Urothelium cell line (cell line): ENCODE measurements around the gene CAPN15.
"Not testable (repeated sequence)": the region's sequence is repeated elsewhere in the genome, so short reads cannot be mapped to it uniquely, and the experiment has no call there.

Source experiments
- DNase-seq: peaks from one replicate; pipeline ENCODE4 v3.0.0; 2011; ENCODE audit warnings: low spot score, mixed read lengths
- FAIRE-seq: peaks from 2 replicates; lab custom pipeline; 2011; peaks lifted over from hg19 to GRCh38; lab: Jason Lieb, UNC

Gene CAPN15

DNA sequence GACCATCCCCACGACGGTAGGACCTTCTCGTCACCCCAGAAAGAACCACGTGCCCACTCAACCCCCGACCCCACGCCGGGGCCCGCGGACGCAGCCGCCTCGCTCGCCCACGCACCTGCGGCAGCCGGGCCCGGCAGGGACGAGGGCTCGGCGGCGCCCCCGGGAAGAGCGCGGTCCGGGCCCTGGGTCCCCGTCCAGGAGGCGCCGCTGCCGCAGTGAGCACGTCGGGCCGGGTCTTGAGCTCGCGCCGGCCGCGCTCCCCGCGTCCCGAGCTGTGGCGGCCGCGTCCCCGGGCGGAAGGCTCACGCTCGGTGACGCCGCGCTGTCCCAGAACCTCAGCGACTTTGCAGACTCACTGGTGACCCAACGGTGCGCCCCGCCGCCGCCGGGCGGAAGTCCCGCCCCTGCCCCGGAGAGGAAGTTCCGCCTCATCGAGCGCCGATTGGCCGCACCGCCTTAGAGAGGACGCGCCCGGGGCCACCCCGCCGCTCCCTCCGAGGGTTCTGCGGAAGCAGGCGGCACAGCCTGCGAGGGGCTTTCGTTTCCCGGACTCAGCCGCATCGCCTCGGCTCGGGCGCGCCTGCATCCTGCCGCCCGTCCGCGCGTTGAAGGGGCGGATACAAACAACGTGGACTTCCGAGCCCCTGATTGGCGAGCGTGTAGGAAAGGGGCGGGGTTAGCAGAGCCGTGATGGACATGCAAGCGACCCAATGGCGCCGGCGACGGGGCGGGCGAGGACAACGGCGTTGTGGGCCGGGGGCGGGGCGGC, 61.6 kb downstream of the CAPN15 start:
- no peak for FAIRE-seq

DNA sequence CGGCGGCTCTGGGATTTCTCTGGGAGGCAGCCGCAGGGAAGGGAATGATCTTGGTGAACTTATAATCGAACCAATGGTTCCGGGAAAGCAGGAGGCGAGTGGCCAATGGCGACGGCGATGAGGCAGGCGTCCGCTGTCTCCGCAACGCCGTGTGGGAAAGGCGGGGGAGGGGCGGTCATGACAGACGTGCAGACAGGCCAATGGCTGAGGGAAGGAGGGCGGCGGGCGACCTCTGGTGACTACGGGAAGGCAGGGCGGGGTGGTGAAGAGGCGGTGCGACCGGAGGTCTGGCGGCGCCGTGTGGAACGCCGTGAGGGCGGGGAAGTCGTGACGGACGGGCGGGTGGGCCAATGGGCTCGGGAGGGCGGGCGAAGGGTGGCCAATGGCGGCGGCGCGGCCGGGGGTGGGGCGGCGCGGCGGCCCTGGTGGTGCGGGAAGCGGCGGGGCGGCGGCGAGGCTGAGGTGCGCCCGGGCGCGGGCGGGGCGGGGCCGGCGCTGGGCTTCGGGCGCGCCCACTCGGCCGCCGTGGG, 62.2 kb downstream of the CAPN15 start, which contains the start of gene RAB40C:
Gene RAB40C, plus strand, starts transcription at position 409 of the 530 bp plus-strand sequence. CDS start 226 bp downstream, outside the sequence.
- peak; percentile 99 for DNase-seq
- peak; percentile 81 for FAIRE-seq

More for the DNA sequence above, 61.6 kb downstream of the CAPN15 start:
- DNase-seq: peak; percentile 94

DNA sequence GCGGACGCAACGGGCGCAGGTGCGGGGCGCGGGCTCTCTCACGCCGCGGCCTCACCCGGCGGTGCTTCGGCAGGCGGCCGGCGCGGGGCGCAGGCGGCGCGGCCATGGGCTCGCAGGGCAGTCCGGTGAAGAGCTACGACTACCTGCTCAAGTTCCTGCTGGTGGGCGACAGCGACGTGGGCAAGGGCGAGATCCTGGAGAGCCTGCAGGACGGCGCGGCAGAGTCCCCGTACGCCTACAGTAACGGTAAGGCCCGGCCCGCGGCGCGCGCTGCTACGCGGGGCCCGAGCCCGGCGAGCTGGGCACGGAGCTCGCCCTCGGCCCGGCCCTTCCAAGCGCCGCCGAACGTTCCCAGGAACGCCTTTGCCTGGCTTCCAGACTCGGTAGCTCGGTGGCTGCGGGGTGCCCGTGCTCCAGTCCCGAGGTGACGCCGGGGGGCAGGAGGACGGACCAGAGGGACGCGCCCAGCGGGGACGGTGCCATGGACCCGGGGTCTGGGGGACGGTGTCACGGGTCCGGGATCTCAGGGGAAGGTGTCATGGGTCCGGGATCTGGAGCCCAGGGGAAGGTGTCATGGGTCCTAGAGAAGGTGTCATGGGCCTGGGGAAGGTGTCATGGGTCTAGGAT, 62.8 kb downstream of the CAPN15 start:
- no peak for FAIRE-seq
- no peak for DNase-seq

DNA sequence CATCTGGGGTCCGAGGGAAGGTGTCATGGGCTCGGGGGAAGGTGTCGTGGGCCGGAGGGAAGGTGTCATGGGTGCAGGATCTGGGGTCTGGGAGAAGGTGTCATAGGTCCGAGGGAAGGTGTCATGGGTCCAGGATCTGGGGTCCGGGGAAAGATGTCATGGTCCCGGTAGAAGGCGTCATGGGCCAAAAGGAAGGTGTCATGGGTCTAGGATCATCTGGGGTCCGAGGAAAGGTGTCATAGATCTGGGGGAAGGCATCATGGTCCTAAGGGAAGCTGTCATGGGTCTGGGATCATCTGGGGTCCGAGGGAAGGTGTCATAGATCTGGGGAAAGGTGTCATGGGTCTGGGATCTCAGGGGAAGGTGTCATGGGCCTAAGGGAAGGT, 63.3 kb downstream of the CAPN15 start:
- FAIRE-seq (no peak), DNase-seq (no peak)

DNA sequence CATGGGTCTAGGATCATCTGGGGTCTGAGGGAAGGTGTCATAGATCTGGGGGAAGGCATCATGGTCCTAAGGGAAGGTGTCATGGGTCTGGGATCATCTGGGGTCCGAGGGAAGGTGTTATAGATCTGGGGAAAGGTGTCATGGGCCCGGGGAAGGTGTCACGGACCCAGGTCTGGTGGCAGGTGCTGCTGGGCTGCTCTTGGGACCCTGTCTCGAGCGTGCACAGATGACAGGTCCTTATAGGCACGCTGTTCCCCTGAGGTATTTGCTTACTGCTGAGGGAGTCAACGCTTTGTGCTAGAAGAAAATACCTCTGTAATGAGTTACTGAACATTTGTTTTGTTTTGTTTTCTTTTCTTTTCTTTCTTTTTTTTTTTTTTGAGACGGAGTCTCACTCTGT, 63.7 kb downstream of the CAPN15 start:
- no peak for DNase-seq
- no peak for FAIRE-seq

DNA sequence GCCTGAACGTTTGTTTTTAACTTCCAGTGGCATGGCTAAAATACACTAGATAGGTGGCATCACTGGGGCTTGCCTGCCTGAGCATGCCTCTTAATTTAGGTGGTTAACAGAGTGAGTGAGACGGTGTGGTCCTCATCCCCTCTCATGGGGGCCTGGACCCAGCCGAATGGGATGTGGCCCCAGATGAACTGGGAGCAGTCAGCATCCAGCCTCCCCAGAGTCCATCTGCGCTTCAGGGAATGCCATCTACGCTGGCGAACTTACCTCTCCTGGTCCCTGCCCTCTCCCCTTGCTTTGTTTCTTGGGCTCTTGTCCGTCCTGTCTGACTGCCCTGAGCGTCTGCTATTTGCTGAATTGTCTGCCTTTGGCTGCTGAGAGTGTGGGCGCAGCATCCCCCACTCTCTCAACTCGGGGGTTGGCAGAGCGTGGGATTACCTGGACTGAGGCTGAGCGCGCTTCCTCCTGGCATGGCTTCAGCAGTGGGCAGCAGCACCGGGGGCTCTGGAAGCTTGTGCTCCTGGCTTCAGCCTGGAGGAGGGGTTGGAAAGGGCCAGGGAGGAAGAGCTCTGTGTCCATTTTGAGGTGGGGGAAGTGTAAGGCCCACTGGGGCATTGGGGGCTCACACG, 64.5 kb downstream of the CAPN15 start:
- FAIRE-seq: no peak
- DNase-seq: no peak

DNA sequence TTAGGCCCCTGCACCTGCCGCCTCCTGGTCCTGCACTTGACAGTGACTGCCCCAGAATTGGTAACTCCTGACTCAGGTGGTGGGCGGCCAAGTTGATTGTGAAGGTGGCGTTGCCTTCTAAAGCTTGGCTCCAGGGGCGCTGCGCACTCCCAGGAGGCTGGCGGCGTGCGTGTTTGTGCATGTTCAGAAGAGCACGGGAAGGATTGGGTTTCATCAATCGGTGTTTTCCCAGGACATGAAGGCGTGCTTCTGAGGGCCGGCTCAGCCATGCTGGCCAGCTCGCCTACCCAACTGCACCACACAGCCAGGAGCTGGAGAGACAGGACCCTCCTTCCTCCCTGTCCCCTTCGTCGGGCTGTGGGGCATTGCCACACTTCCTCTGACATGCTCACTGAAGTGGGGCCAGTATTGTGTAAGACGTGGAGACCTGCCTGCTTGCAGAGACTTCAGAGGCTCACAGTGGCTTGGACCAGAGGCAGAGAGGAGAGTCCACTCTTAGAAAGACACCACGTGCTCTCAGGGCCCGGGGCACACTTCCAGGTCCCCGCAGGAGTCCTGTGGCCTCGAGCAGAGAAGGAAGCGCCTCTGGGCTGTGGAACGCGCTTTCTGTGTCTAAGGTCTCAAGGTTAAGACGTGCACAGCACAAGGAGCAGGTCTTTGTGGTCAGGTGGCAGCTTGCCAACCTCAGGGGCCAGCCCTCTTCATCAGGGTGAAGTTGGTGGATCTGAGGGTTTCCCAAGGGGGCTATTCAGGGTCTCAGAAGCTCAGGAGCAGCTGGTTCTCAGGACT, 65.2 kb downstream of the CAPN15 start:
- FAIRE-seq: no peak

DNA sequence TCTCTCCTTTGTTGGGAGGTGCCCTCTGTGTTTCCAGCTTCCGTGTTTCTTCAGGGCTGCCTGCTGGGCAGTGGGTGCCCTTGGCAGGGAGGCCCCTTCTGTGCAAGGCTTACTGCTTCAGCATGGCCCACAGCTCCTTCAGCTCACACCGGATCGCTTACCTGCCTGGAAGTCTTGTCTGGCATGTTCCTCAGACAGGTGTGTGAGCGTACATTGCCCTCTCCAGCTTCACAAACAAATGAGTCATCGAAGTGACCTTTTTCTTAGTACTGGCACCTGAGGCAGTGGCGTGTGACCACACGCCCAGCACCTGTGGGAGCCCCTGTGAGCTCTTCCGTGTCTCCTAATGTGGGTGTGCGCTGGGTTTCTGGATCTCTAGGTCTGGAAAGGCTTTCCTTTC, 65.9 kb downstream of the CAPN15 start:
- FAIRE-seq (no peak), DNase-seq (no peak)

More for the DNA sequence above, 65.2 kb downstream of the CAPN15 start:
- DNase-seq: no peak

DNA sequence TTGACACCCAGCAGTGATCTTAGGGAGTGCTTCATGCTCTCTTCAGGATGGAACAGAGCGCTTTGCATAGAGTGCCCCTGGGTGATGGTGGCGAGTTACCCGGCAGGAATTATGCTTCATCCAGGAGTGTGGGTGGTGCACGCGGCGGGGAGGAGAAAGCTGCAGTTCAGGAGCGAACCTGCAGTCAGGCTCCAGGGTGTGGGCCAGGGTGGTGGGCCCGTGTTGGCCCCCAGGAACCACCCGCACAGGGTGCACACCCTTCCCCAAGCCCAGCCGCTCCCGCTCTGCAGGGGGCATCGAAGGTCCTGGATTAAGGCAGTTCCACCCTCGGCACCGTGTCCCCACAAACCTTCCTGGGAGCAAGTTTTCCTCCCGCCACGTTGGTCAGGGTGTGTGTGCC, 66.3 kb downstream of the CAPN15 start:
- no peak for FAIRE-seq
- DNase-seq: no peak

DNA sequence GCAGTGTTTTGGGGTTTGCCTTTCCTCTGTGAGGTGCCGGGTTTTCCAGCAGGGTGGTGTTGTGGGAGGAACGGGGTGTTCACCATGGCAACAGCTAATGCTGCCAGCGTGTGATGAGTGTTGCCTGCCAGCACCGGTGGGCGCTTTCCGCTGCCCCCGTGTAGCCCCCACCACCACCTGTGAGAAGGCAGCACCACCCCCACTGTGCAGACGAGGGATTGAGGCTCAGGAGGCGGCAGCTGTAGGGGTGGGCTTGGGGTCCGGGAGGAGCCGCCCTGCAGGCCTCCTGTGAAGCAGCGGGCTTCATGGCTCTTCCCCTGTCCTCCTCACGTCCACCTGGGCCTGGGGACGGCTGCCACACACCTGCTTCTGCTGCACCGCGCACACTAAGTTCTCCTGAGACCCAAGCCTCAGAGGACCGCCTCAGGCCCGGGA, 67.6 kb downstream of the CAPN15 start:
- FAIRE-seq (no peak), DNase-seq (no peak)

DNA sequence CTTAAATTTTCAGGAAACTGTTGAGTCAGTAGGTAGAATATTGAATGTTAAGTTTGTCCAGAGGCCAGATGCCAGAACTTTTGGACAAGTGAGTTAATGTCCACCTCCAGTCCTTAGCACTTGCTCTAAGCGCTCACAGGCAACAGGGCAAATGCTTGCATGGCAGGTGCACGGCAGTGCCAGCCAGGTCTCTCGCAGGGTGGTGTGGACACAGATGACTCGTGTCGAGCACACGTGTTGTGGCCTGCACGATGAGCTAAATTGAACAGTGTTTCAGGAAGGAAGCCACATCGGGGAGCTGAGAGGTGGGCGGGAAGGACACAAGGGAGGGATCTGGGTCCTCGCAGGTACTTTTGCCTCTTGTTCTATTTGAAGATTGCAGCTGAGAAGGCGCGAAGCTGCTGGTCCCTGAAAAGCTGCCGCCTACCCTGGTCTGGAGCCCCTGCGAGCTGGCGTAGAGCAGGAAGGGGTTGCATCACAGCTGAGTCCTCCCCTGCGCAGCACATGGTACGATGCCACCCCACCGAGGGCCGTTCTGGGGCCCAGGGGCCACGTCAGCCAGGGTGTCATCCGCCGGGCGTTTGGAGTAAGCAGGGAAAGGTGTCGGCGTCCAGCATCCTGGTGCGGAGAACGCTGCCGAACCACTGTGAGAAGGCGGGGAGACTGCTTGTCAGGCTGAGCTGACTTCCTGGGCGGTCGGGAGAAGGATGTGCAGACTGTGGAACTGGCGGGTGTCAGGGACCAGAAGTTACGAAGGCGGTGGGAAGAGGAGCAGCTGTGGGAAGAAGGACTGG, 68.6 kb downstream of the CAPN15 start:
- FAIRE-seq (no peak), DNase-seq (no peak)

DNA sequence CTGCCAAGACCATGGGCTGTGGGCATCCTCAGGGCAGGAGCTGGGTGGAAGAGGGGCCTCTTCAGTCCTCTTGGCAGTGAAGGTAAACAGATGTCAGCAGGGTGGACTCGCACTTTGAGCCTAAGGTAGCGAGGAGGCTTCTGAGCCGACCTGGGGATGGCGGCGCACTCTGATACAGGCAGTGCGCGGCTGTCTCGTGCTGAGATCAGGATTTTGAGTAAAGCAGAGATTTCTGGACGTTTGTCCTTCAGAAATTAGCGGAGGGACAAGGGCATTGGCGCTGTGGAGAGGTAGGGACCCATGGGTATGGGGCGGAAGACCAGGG, 69.2 kb downstream of the CAPN15 start:
- DNase-seq (no peak), FAIRE-seq (no peak)

DNA sequence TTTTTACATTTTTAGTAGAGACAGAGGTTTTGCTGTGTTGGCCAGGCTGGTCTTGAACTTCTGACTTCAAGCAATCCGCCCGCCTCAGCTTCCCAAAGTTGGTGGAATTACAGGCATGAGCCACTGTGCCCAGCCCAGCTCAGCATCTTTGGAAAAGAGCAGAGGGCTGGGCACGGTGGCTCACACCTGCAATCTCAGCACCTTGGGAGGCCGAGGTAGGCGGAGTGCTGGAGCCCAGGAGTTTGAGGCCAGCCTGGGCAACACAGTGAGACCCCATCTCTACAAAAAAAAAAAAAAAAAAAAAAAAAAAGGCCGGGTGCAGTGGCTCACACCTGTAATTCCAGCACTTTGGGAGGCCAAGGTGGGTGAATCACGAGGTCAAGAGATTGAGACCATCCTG, 70.1 kb downstream of the CAPN15 start:
- not testable (repeated sequence) for FAIRE-seq, DNase-seq

DNA sequence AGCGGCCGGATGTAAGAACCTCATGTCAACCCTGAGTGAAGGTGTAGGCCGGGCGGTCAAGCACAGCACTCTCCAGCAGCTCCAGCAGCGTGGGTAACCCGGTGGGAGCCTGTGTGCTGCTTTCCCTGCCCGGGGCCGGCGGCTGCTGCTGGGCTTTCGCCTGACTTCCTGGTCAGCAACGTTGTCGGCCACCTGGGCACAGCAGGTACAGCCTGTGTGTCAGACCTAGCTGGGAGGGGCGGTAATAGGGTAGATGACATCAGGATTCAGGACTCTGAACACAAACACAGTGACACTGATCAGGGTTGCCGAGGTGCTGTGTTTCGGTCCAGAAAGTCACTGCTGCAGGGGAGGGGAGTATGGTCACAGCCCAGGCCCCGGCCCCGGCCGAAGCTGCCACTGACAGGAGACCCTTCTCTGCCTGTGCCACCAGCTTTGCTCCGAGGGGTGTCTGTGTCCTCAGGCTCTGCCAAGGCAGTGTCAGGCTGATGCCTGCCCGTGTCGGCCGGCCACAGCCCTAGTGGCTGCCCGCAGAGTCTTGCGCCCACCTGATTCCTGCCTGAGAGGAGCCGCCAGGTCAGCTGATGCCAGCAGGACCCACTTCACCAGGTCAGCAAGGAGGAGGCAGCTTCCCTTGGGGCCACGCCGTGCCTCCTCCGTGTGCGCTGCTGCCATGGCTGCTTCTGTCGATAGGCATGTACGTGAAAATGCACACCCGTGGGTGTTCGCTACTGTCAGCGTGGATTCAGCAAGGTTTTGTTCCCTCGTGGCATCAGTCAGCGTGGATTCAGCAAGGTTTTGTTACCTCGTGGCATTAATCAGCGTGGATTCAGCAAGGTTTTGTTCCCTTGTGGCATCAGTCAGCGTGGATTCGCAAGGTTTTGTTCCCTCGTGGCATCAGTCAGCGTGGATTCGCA, 71.6 kb downstream of the CAPN15 start:
- FAIRE-seq: no peak
- no peak for DNase-seq

DNA sequence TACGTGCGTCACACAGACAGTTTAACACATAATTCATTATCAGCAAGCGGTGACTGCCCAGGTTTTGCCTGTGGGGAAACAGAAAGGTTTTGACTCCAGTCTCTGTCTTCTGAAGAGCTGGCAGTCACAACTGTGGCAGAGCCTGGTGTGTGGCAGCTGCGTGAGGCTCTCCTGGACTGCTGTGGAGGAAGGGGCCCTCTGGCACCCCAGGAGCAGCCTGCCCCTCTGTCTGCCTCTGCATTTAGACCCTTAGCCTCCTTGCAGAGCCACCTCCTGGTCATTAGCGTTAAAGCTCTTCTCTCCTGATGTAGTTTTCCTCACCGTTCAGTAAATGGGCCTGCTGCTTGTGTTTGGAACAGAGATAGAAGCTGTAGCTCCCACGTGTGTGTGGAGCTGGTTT, 73.3 kb downstream of the CAPN15 start:
- FAIRE-seq: no peak
- no peak for DNase-seq

DNA sequence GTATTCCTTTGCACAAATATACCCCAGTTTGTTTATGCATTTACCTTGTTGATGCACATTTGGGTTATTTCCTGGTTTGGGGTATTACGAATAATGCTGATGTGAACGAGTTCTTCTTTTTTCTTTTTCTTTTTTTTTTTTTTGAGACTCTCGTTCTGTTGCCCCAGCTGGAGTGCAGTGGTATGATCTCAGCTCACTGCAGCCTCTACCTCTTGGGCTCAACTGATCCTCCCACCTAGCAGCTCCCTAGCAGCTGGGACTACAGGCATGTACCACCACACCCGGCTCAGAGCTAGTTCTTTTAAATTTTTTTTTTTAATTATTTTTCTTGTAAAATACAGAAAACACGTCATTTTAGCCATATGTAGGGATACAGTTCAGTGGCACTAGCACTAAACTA, 76.4 kb downstream of the CAPN15 start:
- no peak for FAIRE-seq
- no peak for DNase-seq
